ENCODE data around the gene NBAS. TPM values are rescaled to one million over a fixed set of nuclear protein-coding genes. Genes with fewer than 3 reads are reported as not detected.

NBAS gene
- total and polyA plus RNA-seq, 9 of the 15 experiments (the other 6 are each of a cell fraction or from before 2014, with no cell fraction given): 15.3 to 94.4 (median 69.9) TPM

DNA sequence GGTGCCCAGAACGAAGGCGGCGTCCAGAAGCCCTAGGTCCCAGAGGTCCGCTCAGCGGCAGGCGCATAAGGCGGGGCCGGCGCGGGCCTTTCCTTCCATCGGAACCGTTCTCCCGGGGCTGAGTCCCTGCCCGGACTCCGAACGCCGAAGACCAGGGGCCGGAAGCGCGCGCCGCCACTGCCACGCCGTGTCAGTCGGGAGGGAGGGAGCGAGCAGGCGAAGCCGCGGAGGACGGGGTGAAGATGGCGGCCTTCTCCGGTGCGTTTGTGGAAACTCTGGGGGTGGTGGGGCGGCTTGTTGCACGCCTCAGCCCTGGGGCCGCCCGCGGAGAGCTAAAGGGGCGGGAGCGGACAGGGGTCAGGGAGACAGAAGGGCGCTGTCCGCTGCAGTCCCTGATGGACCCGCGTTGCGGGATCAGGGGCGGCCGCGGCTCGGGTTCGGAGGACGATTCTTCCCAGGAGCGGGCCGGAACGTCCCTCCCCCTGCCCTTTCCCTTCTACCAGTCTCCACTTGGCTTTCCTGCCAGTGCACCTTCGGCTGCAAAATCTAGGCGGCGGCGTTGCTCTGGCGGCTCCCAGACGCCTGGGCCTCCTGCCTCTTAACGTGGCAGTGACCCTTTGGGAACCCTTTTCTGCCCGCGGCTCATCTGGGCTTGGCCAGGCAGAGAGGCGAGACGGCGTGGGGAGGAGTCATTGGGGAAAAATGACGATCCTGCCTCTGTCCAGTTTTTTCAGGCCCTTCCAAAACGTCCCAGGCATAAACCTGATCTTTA, 30.7 kb upstream of the NBAS start, which contains the start of gene DDX1 (continued):
- TF ChIP-seq FOXJ2 (tag; IDR thresholded peaks at IDR 0.05) (no peak), ZNF512 (tag; IDR thresholded peaks at IDR 0.05) (no peak), KHSRP (IDR thresholded peaks at IDR 0.05) (no peak), ZBTB8A (IDR thresholded peaks at IDR 0.05; ENCODE audit: partially characterized antibody) (no peak), HMGN3 (IDR thresholded peaks at IDR 0.05; ENCODE audit: borderline replicate concordance, extremely low read depth, insufficient read length, low read depth, low read length) (peak; percentile 95), ZNF77 (CRISPR knock-in tag; IDR thresholded peaks at IDR 0.05) (no peak), MBD1 (CRISPR knock-in tag; IDR thresholded peaks at IDR 0.05) (no peak), ZNF764 (CRISPR knock-in tag; IDR thresholded peaks at IDR 0.05; ENCODE audit: low read depth) (no peak), ARID3A (IDR thresholded peaks at IDR 0.05; ENCODE audit: borderline replicate concordance, low read depth, low read length) (no peak), NUFIP1 (IDR thresholded peaks at IDR 0.05; ENCODE audit: partially characterized antibody) (no peak), MIER1 (IDR thresholded peaks at IDR 0.05; ENCODE audit: low read depth) (no peak), NONO (IDR thresholded peaks at IDR 0.05; ENCODE audit: low read depth in 2 of 2, low read length in 1 of 2) (peak; percentile 70 to 74; a peak in 2 of 4 replicates), ZNF224 (CRISPR knock-in tag; IDR thresholded peaks at IDR 0.05) (peak; percentile 53; the same call in 1 of the 2 replicates), MAFK (IDR thresholded peaks at IDR 0.05; ENCODE audit: low read length) (no peak), KDM4B (IDR thresholded peaks at IDR 0.05; ENCODE audit: borderline replicate concordance in 2 of 2, low read depth in 1 of 2) (peak in 1 of 2 experiments; percentile 90; a peak in 2 of 4 replicates)
- TF ChIP-seq, protein P1, sequence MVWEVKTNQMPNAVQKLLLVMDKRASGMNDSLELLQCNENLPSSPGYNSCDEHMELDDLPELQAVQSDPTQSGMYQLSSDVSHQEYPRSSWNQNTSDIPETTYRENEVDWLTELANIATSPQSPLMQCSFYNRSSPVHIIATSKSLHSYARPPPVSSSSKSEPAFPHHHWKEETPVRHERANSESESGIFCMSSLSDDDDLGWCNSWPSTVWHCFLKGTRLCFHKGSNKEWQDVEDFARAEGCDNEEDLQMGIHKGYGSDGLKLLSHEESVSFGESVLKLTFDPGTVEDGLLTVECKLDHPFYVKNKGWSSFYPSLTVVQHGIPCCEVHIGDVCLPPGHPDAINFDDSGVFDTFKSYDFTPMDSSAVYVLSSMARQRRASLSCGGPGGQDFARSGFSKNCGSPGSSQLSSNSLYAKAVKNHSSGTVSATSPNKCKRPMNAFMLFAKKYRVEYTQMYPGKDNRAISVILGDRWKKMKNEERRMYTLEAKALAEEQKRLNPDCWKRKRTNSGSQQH (CRISPR knock-in tag; IDR thresholded peaks at IDR 0.05): peak; percentile 64; the same call in 1 of the 2 replicates
- TF ChIP-seq, protein P2, sequence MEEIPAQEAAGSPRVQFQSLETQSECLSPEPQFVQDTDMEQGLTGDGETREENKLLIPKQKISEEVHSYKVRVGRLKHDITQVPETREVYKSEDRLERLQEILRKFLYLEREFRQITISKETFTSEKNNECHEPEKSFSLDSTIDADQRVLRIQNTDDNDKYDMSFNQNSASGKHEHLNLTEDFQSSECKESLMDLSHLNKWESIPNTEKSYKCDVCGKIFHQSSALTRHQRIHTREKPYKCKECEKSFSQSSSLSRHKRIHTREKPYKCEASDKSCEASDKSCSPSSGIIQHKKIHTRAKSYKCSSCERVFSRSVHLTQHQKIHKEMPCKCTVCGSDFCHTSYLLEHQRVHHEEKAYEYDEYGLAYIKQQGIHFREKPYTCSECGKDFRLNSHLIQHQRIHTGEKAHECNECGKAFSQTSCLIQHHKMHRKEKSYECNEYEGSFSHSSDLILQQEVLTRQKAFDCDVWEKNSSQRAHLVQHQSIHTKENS (CRISPR knock-in tag; IDR thresholded peaks at IDR 0.05): no peak
- TF ChIP-seq, protein P3, sequence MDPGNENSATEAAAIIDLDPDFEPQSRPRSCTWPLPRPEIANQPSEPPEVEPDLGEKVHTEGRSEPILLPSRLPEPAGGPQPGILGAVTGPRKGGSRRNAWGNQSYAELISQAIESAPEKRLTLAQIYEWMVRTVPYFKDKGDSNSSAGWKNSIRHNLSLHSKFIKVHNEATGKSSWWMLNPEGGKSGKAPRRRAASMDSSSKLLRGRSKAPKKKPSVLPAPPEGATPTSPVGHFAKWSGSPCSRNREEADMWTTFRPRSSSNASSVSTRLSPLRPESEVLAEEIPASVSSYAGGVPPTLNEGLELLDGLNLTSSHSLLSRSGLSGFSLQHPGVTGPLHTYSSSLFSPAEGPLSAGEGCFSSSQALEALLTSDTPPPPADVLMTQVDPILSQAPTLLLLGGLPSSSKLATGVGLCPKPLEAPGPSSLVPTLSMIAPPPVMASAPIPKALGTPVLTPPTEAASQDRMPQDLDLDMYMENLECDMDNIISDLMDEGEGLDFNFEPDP (CRISPR knock-in tag; IDR thresholded peaks at IDR 0.05): no peak

All from K562 (cell line).